ENCODE results near the gene TRMT10B. TPM values are rescaled to one million over a fixed set of nuclear protein-coding genes. Genes with fewer than 3 reads are reported as not detected.
A peak's percentile ranks its signal among the peaks of the same experiment; 100 is the strongest.

The TRMT10B gene
- 10 to 100 TPM; 12.2 to 30.2 (median 18.2) TPM for polyA plus RNA-seq (ENCODE audit: insufficient read length in 4 of 4)

- DNase-seq (ENCODE audit: low read depth in 4 of 4, low spot score in 2 of 4): peak; percentile 53 to 78 (median 63)
Observed at GRCh38 chr9:37753489-37754190, at the start of gene TRMT10B. TSS of gene TRMT10B (plus strand) at chr9:37753805. CDS start at chr9:37761932, 8,127 bp downstream.

GRCh38 chr9:37705787-37706186, 47.8 kb upstream of the TRMT10B start:
- no peak for DNase-seq (ENCODE audit: low read depth in 4 of 4, low spot score in 2 of 4)

GRCh38 chr9:37706290-37706689, 47.3 kb upstream of the TRMT10B start:
- DNase-seq (ENCODE audit: low read depth in 4 of 4, low spot score in 2 of 4): no peak

- no peak for DNase-seq (ENCODE audit: low read depth in 4 of 4, low spot score in 2 of 4)
Observed at GRCh38 chr9:37707748-37708147, 45.9 kb upstream of the TRMT10B start.

- DNase-seq (ENCODE audit: low read depth in 4 of 4, low spot score in 2 of 4): no peak
Observed at GRCh38 chr9:37710046-37710445, 43.6 kb upstream of the TRMT10B start.

- DNase-seq (ENCODE audit: low read depth in 4 of 4, low spot score in 2 of 4): no peak
Observed at GRCh38 chr9:37715260-37715659, 38.3 kb upstream of the TRMT10B start.

GRCh38 chr9:37715991-37716505, 37.6 kb upstream of the TRMT10B start:
- no peak for DNase-seq (ENCODE audit: low read depth in 4 of 4, low spot score in 2 of 4)

- DNase-seq (ENCODE audit: low read depth in 4 of 4, low spot score in 2 of 4): no peak
Observed at GRCh38 chr9:37719526-37719925, 34.1 kb upstream of the TRMT10B start.

GRCh38 chr9:37727013-37727412, 26.6 kb upstream of the TRMT10B start:
- DNase-seq (ENCODE audit: low read depth in 4 of 4, low spot score in 2 of 4): no peak

- no peak for DNase-seq (ENCODE audit: low read depth in 4 of 4, low spot score in 2 of 4)
Observed at GRCh38 chr9:37729499-37729898, 24.1 kb upstream of the TRMT10B start.

- DNase-seq (ENCODE audit: low read depth in 4 of 4, low spot score in 2 of 4): no peak
Observed at GRCh38 chr9:37730256-37730655, 23.3 kb upstream of the TRMT10B start.

GRCh38 chr9:37730839-37731238, 22.8 kb upstream of the TRMT10B start:
- no peak for DNase-seq (ENCODE audit: low read depth in 4 of 4, low spot score in 2 of 4)

- no peak for DNase-seq (ENCODE audit: low read depth in 4 of 4, low spot score in 2 of 4)
Observed at GRCh38 chr9:37732086-37732741, 21.4 kb upstream of the TRMT10B start.

- DNase-seq (ENCODE audit: low read depth in 4 of 4, low spot score in 2 of 4): no peak
Observed at GRCh38 chr9:37732952-37733351, 20.7 kb upstream of the TRMT10B start.

GRCh38 chr9:37739222-37739621, 14.4 kb upstream of the TRMT10B start:
- DNase-seq (ENCODE audit: low read depth in 4 of 4, low spot score in 2 of 4): no peak

GRCh38 chr9:37740128-37740527, 13.5 kb upstream of the TRMT10B start:
- no peak for DNase-seq (ENCODE audit: low read depth in 4 of 4, low spot score in 2 of 4)

GRCh38 chr9:37740631-37741328, 12.8 kb upstream of the TRMT10B start:
- no peak for DNase-seq (ENCODE audit: low read depth in 4 of 4, low spot score in 2 of 4)

GRCh38 chr9:37745970-37746369, 7.6 kb upstream of the TRMT10B start:
- DNase-seq (ENCODE audit: low read depth in 4 of 4, low spot score in 2 of 4): no peak

GRCh38 chr9:37746448-37747270, 6.9 kb upstream of the TRMT10B start:
- no peak for DNase-seq (ENCODE audit: low read depth in 4 of 4, low spot score in 2 of 4)

GRCh38 chr9:37747271-37747753, 6.3 kb upstream of the TRMT10B start:
- DNase-seq (ENCODE audit: low read depth in 4 of 4, low spot score in 2 of 4): no peak

Measured in left renal cortex interstitium (tissue), 4 donors.